GM12891 (cell line): Measurements from ENCODE around the gene ARHGEF2.
"Not testable (repeated sequence)": the region's sequence is repeated elsewhere in the genome, so short reads cannot be mapped to it uniquely, and the experiment has no call there.

Experiments
- DNase-seq: peaks from one replicate; pipeline ENCODE4 v3.0.0; 2011; ENCODE audit warnings: low spot score; ENCODE audit not compliant: insufficient read length
- FAIRE-seq: peaks from 2 replicates; lab custom pipeline; 2011; peaks lifted over from hg19 to GRCh38; lab: Jason Lieb, UNC
- PAX5 ChIP-seq: IDR thresholded peaks from 2 replicates; pipeline ENCODE4 v1.6.1; 2011; ENCODE audit warnings: low read length, moderate library complexity, mild to moderate bottlenecking; ENCODE audit not compliant: insufficient read depth, severe bottlenecking
- POLR2A ChIP-seq: IDR thresholded peaks from 2 replicates; pipeline ENCODE4 v1.6.1; 2011; ENCODE audit warnings: low read depth, low read length, control low read depth
- POLR2AphosphoS5 ChIP-seq: IDR thresholded peaks from 2 replicates; pipeline ENCODE4 v1.6.1; 2011; ENCODE audit warnings: low read depth, low read length, control low read depth
- POU2F2 ChIP-seq: IDR thresholded peaks from 2 replicates; pipeline ENCODE4 v1.6.1; 2011; ENCODE audit warnings: low read depth, mild to moderate bottlenecking, control low read depth, low read length, moderate library complexity
- SPI1 ChIP-seq: IDR thresholded peaks from 2 replicates; pipeline ENCODE4 v1.6.1; 2011; ENCODE audit warnings: low read depth, low read length, control low read depth
- TAF1 ChIP-seq: IDR thresholded peaks from 2 replicates; pipeline ENCODE4 v1.6.1; 2011; ENCODE audit warnings: low read depth, low read length, control low read depth

Gene ARHGEF2

GRCh38 chr1:155999964-156000363, 21.6 kb upstream of the ARHGEF2 start:
- no peak for TF ChIP-seq POU2F2
- no peak for TF ChIP-seq POLR2A
- TF ChIP-seq PAX5, result no peak
- no peak for TF ChIP-seq SPI1
- no peak for TF ChIP-seq POLR2AphosphoS5
- no peak for TF ChIP-seq TAF1
- no peak for FAIRE-seq
- no peak for DNase-seq

GRCh38 chr1:155996166-155996565, 17.8 kb upstream of the ARHGEF2 start:
- no peak for TF ChIP-seq TAF1
- TF ChIP-seq SPI1, result no peak
- TF ChIP-seq POLR2AphosphoS5, result no peak
- no peak for TF ChIP-seq PAX5
- no peak for TF ChIP-seq POU2F2
- TF ChIP-seq POLR2A, result no peak
- DNase-seq, result no peak
- FAIRE-seq, result no peak

- DNase-seq (no peak), FAIRE-seq (no peak)
- TF ChIP-seq SPI1 (no peak), TAF1 (no peak), PAX5 (no peak), POU2F2 (no peak), POLR2AphosphoS5 (no peak), POLR2A (no peak)
Observed at GRCh38 chr1:155993595-155993994, 15.2 kb upstream of the ARHGEF2 start.

- DNase-seq, result no peak
- TF ChIP-seq POLR2AphosphoS5 (no peak), SPI1 (peak; percentile 87)
- FAIRE-seq, result no peak
Observed at GRCh38 chr1:155990005-155990739, 11.8 kb upstream of the ARHGEF2 start.

- DNase-seq, result peak; percentile 68
- peak; percentile 94 for FAIRE-seq
- no peak for TF ChIP-seq TAF1
- TF ChIP-seq POLR2A, result no peak
- no peak for TF ChIP-seq PAX5
Observed at GRCh38 chr1:155989242-155990004, 11.1 kb upstream of the ARHGEF2 start.

- not testable (repeated sequence) for DNase-seq, FAIRE-seq
Observed at GRCh38 chr1:155984903-155985645, 6.7 kb upstream of the ARHGEF2 start.

GRCh38 chr1:155984341-155984740, 6.0 kb upstream of the ARHGEF2 start:
- no peak for DNase-seq
- FAIRE-seq, result no peak
- TF ChIP-seq POLR2A, result no peak
- no peak for TF ChIP-seq POU2F2
- no peak for TF ChIP-seq POLR2AphosphoS5
- no peak for TF ChIP-seq TAF1
- no peak for TF ChIP-seq PAX5
- no peak for TF ChIP-seq SPI1

GRCh38 chr1:155983191-155984024, 5.1 kb upstream of the ARHGEF2 start:
- TF ChIP-seq POLR2A (no peak), SPI1 (no peak), POLR2AphosphoS5 (no peak), TAF1 (no peak), POU2F2 (peak; percentile 61; the same call in 1 of the 2 replicates), PAX5 (no peak)
- DNase-seq, result no peak
- no peak for FAIRE-seq

GRCh38 chr1:155982106-155982505, 3.8 kb upstream of the ARHGEF2 start:
- FAIRE-seq (no peak), DNase-seq (no peak)
- no peak for TF ChIP-seq POLR2A
- no peak for TF ChIP-seq SPI1
- TF ChIP-seq PAX5, result no peak
- TF ChIP-seq POLR2AphosphoS5, result no peak
- TF ChIP-seq TAF1, result no peak
- no peak for TF ChIP-seq POU2F2
